ENCODE measurements around the gene OR6P1.

DNA sequence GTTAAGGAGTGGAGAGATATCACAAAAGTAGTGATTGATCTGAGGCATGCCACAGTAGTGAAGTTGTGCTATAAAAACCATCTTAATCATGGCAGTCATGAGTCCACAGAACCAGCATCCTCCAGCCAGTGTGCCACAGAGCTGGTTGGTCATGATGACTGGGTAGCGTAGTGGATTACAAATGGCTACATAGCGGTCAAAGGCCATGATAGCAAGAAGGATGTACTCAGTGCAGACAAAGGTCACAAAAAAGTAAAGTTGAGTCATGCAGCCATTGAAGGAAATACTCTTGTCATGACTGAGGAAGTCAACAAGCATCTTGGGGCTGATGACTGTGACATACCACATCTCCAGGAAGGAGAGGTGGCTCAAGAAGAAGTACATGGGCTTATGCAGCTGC is 22.8 kb downstream of the OR6P1 start:
- TF ChIP-seq, protein P1, sequence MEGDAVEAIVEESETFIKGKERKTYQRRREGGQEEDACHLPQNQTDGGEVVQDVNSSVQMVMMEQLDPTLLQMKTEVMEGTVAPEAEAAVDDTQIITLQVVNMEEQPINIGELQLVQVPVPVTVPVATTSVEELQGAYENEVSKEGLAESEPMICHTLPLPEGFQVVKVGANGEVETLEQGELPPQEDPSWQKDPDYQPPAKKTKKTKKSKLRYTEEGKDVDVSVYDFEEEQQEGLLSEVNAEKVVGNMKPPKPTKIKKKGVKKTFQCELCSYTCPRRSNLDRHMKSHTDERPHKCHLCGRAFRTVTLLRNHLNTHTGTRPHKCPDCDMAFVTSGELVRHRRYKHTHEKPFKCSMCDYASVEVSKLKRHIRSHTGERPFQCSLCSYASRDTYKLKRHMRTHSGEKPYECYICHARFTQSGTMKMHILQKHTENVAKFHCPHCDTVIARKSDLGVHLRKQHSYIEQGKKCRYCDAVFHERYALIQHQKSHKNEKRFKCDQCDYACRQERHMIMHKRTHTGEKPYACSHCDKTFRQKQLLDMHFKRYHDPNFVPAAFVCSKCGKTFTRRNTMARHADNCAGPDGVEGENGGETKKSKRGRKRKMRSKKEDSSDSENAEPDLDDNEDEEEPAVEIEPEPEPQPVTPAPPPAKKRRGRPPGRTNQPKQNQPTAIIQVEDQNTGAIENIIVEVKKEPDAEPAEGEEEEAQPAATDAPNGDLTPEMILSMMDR (IDR thresholded peaks at IDR 0.05; ENCODE audit: low read depth, low read length, poor library complexity, severe bottlenecking) = no peak
- TF ChIP-seq EZH2phosphoT487 (IDR thresholded peaks at IDR 0.05; ENCODE audit: borderline replicate concordance, low read length) = no peak
